ENCODE measurements around the gene PEX11A. TPM values are rescaled to one million over a fixed set of nuclear protein-coding genes. Genes with fewer than 3 reads are reported as not detected.

The PEX11A gene
- total RNA-seq, 2 experiments from 2014 or later = 2.4 to 2.8 TPM

DNA sequence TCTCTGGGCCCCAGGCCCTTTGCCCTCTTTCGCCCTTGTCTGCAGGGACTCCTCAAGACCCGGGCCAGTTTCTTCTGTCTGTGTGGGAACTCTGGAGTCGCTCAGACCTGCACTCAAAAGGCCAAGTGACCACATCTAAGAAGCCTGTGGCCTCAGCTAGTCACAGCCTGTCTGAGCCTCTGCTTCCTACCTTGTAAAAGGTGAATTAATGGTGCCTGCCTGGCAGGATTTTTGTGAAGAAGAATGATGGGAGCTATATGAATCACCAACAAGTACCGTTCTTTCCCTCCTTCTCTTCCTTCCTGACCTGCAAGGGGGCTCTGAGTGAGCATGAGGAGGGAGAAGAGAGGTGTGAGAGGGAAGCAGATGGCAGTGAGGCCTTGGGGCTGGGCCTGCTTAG is 18.9 kb downstream of the PEX11A start:
- Mint-ChIP-seq H3K27ac (no peak overlapping the region), H3K36me3 (ENCODE audit: low read depth) (no peaks in the 10 kb centered on the region), H3K9me3 (no peaks in the 10 kb centered on the region), H3K4me3 (no peak overlapping the region), H3K4me1 (no peaks in the 10 kb centered on the region), H3K27me3 (peaks cover 12% of the 10 kb centered on the region)
- ChIA-PET POLR2A (no interaction called here), CTCF (interaction anchor here (0.5 to 2.1 kb wide), 2 partner anchors 8 to 166 kb away, joined by 3 to 7 read pairs; no protein-coding TSS in a partner anchor)
- DNase-seq = no peak

DNA sequence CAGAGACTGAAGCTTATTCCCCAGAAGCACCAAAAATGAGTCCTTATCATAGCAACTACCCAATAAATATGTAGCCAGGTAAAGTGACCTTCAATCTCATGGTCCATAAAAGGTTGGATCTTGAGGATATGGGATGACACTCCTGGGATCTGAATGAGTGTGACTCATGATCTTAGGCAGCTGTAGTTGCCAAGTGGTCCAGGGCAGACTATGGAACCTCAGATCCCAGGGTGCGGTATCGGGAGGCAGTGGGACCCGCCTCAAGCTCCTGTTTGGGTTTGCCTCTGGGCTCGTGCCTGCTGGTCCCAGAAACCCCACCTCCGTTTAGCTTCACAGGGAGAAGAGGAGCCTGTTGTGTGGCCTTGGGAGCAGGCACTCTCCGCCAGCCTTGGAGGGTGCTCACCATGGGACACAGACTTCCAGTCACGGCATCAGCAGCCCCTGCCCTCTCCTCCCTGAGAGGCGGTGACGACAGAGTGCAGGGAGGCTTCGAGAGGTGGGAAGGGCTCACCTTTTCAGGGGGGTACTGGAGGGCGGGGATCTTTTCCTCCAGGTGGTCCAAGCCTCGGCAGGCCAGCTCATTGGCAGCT is 19.5 kb downstream of the PEX11A start:
- no peak for DNase-seq
- POLR2A ChIA-PET = no interaction called here
- no peaks in the 10 kb centered on the region for H3K4me1 Mint-ChIP-seq
- peaks cover 12% of the 10 kb centered on the region for H3K27me3 Mint-ChIP-seq
- no peak overlapping the region for H3K27ac Mint-ChIP-seq
- H3K9me3 Mint-ChIP-seq = no peaks in the 10 kb centered on the region
- CTCF ChIA-PET = no interaction called here
- H3K36me3 Mint-ChIP-seq (ENCODE audit: low read depth) = no peaks in the 10 kb centered on the region
- no peak overlapping the region for H3K4me3 Mint-ChIP-seq

DNA sequence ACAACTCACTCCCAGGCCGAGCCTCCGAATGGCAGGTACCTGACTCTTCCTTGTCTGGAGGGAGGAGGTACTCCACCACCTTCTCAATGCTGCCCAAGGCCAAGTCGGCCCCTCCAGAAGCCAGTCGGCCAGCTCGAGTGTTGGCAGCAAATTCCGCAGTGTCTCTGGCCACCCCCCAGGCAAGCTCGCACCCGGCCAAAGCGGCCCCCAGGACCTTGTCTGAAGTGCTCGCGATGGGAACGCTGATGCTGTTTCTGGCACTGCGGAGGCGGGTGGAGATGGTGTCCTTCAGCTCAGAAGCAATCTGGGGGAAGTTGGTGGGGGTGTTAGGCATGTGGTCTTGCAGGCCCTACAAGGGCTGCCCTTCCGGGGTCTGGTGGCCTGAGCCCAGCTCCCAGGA is 20.6 kb downstream of the PEX11A start:
- no peak overlapping the region for H3K27ac Mint-ChIP-seq
- no peaks in the 10 kb centered on the region for H3K9me3 Mint-ChIP-seq
- H3K4me3 Mint-ChIP-seq = no peak overlapping the region
- ChIA-PET CTCF (no interaction called here), POLR2A (no interaction called here)
- peaks cover 13% of the 10 kb centered on the region for H3K27me3 Mint-ChIP-seq
- no peak for DNase-seq
- peaks cover 1% of the 10 kb centered on the region for H3K4me1 Mint-ChIP-seq
- H3K36me3 Mint-ChIP-seq (ENCODE audit: low read depth) = no peaks in the 10 kb centered on the region

DNA sequence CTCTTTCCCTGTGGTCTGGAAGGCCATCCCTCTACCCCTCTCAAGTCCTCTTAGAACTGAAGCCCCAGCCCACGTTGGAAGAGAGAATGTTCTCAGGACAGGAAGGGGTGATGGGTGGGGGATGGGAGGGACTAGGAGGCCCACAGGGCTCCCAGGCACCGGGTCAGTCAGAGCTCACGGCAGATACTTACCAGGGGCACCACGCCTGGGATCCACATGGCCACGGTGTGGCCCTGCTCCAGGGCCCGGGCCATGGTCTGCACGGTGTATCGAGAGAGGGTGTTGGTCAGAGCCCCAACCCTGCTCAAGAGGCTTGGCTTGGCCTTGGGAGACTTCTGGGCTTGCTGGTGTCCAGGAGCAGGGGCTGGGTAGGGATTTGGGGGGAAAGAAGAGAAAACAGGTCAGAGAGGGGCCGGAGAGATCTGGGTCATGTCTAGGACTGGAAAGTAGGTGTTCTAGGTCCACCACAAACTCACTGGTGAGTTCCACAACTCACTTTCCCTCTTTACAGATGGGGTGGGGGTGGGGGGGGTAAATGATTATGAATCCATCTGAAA is 21.2 kb downstream of the PEX11A start:
- H3K9me3 Mint-ChIP-seq = no peaks in the 10 kb centered on the region
- POLR2A ChIA-PET = no interaction called here
- DNase-seq = no peak
- no peak overlapping the region for H3K27ac Mint-ChIP-seq
- peaks cover 4% of the 10 kb centered on the region for H3K4me1 Mint-ChIP-seq
- H3K4me3 Mint-ChIP-seq = no peak overlapping the region
- CTCF ChIA-PET = no interaction called here
- no peaks in the 10 kb centered on the region for H3K36me3 Mint-ChIP-seq (ENCODE audit: low read depth)
- H3K27me3 Mint-ChIP-seq = peaks cover 19% of the 10 kb centered on the region

DNA sequence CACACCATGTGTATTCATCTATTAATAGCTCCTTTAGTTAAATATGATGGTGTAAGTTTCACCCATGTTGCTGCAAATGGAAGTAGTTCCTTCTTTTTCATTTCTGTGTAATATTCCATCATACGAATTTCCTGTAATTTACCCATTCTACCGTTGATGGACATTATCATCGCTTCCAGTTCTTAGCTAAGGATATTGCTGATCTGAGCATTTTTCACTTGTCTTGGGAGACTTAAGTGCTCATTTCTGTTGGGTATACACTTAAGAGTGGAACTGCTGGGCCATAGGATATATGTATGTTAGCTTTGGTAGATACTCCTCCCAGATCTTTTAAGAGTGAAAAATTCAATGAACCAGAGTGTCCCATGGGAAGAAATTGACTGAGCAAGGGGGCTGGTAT is 22.4 kb downstream of the PEX11A start:
- Mint-ChIP-seq H3K4me1 (peaks cover 4% of the 10 kb centered on the region), H3K27me3 (peaks cover 20% of the 10 kb centered on the region), H3K9me3 (no peaks in the 10 kb centered on the region), H3K27ac (no peak overlapping the region), H3K36me3 (ENCODE audit: low read depth) (no peaks in the 10 kb centered on the region), H3K4me3 (no peak overlapping the region)
- no peak for DNase-seq
- POLR2A ChIA-PET = no interaction called here
- CTCF ChIA-PET = interaction anchor here (1.1 kb wide), 1 partner anchor 21 kb away, joined by 3 read pairs; no protein-coding TSS in a partner anchor

DNA sequence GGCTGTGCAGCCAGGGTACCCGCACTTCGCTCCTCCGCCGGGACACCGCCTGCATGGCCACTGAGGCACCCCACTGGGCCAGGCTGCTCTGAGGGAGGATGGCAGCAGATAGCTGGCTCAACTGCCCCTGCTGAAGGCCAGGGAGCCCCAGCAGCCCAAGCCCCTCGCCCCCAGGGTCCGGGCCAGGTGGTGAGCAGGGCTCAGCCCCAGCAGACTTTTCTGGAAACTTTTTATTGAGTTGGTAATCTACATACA is 22.9 kb downstream of the PEX11A start:
- H3K9me3 Mint-ChIP-seq = no peaks in the 10 kb centered on the region
- H3K27ac Mint-ChIP-seq = no peak overlapping the region
- no peak overlapping the region for H3K4me3 Mint-ChIP-seq
- ChIA-PET CTCF (interaction anchor here (1.1 kb wide), 1 partner anchor 20 kb away, joined by 3 read pairs; no protein-coding TSS in a partner anchor), POLR2A (no interaction called here)
- peaks cover 22% of the 10 kb centered on the region for H3K27me3 Mint-ChIP-seq
- H3K36me3 Mint-ChIP-seq (ENCODE audit: low read depth) = no peaks in the 10 kb centered on the region
- H3K4me1 Mint-ChIP-seq = peaks cover 4% of the 10 kb centered on the region
- DNase-seq = no peak

DNA sequence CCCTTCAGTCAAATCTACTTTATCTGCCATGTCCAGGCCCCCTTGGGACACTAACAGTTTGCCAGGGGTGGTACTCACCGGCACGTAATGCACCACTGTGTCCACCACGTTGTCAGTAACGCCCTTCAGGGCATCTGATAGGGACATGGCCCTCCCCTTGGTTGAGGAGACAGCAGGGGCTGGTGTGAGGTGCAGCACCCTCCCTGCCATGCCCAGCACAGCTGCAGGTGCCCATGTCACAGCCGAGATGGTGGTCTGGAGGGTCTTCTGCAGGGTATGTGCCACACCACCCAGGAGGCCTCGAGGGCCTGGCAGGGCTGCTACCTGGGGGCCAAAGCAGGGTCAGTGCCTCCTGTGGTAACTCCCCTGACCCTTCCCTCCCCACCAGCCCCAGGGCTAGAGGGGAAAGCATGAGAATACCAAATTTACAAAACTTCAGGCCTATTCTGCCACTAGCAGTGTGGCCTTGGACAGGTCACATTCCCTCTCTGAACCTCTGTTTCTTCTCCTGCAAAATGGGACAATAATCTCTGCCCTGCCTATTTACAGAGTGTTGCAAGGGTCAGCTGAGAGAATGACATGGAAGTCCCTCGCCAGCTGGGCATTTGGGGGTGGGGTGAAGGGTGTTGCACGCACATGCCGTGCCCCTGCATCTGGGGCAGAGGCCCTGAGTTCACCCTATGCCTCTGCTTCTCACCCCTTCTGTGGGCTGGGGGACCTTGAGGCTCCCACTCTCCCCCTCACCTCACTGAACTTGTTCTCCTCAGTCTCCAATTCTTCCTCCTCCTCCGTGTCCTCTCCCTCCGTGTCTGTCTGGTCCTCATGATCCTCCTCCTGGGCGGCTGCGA is 23.5 kb downstream of the PEX11A start:
- Mint-ChIP-seq H3K27me3 (peaks cover 27% of the 10 kb centered on the region), H3K4me3 (no peak overlapping the region), H3K4me1 (peaks cover 4% of the 10 kb centered on the region), H3K27ac (no peak overlapping the region), H3K36me3 (ENCODE audit: low read depth) (no peaks in the 10 kb centered on the region), H3K9me3 (no peaks in the 10 kb centered on the region)
- ChIA-PET CTCF (interaction anchor here (1.1 kb wide), 1 partner anchor 19 kb away, joined by 3 read pairs; no protein-coding TSS in a partner anchor), POLR2A (no interaction called here)
- no peak for DNase-seq

DNA sequence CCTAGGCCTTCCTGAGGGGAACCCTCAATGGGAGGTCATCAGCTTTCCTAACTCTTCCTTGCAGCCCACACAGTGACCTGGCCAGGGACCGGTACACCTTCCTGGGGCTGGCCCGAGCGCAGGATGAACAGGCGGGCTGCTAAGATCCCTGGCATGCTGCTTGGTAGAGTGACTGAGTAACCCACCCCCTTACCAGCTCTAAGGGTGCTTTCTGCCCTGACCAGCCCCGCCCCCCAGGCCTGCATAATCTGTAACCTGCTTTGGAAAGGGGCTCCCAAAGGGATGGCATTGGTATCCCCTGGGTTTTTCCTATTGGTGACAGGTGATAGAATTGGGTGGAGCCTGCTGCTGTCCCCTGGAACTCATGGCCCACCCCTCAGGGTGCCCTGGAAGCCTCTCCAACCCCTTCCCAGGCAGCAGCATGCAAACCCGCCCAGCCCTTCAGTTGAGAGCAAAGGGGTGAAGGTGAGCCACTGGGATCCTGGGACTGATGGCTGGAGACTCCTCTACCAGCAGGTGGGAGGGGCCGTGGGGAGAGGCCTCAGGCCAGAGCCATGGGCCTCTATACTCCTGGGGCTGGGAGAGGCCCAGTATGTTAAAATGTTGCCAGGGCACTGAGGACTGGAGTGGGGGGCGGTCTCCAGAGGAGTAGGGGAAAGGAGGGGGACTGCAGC is 24.2 kb downstream of the PEX11A start:
- ChIA-PET POLR2A (no interaction called here), CTCF (no interaction called here)
- peaks cover 4% of the 10 kb centered on the region for H3K4me1 Mint-ChIP-seq
- no peaks in the 10 kb centered on the region for H3K36me3 Mint-ChIP-seq (ENCODE audit: low read depth)
- H3K9me3 Mint-ChIP-seq = no peaks in the 10 kb centered on the region
- H3K27ac Mint-ChIP-seq = no peak overlapping the region
- no peak overlapping the region for H3K4me3 Mint-ChIP-seq
- H3K27me3 Mint-ChIP-seq = peaks cover 30% of the 10 kb centered on the region
- no peak for DNase-seq

DNA sequence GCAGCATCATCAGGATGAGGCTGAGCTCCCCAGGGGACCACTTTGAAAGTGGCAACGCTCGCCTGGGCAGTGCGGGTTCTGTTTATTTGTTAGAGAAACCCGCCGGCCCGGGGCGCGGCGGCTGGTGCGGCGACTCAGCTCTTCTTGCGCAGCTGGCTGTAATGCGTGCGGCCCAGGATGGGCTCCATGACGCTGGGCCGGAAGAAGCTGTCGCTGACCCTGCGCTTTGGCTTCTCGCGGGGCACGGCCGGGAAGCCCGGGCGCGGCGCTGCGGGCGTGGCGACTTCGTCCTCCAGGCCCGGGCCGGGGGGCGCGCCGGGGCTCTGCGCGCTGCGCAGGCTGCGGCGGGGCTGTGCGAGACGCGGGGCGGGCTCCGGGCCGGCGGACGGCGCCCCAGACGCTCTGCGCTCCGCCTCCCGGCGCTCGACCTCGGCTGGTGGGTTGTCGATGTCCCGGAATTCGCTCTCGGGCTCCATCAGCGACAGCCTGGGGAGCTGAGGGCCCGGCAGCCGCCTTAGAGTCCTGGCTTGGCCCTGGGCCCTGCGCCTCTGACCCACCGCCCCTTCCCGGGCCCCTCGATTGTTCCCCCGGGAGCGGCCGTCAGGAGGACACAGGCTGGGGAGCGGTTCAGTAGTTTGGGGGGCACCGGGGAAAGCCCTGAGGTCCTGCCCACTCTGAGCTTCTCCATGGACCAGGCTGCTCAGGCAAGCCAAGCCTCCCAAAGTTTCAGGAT is 24.9 kb downstream of the PEX11A start:
- no peaks in the 10 kb centered on the region for H3K36me3 Mint-ChIP-seq (ENCODE audit: low read depth)
- ChIA-PET CTCF (no interaction called here), POLR2A (no interaction called here)
- H3K4me1 Mint-ChIP-seq = peaks cover 4% of the 10 kb centered on the region
- H3K27ac Mint-ChIP-seq = no peak overlapping the region
- no peaks in the 10 kb centered on the region for H3K9me3 Mint-ChIP-seq
- peaks cover 32% of the 10 kb centered on the region for H3K27me3 Mint-ChIP-seq
- peak; percentile 34 for DNase-seq
- peak overlapping the region; percentile 30 for H3K4me3 Mint-ChIP-seq

DNA sequence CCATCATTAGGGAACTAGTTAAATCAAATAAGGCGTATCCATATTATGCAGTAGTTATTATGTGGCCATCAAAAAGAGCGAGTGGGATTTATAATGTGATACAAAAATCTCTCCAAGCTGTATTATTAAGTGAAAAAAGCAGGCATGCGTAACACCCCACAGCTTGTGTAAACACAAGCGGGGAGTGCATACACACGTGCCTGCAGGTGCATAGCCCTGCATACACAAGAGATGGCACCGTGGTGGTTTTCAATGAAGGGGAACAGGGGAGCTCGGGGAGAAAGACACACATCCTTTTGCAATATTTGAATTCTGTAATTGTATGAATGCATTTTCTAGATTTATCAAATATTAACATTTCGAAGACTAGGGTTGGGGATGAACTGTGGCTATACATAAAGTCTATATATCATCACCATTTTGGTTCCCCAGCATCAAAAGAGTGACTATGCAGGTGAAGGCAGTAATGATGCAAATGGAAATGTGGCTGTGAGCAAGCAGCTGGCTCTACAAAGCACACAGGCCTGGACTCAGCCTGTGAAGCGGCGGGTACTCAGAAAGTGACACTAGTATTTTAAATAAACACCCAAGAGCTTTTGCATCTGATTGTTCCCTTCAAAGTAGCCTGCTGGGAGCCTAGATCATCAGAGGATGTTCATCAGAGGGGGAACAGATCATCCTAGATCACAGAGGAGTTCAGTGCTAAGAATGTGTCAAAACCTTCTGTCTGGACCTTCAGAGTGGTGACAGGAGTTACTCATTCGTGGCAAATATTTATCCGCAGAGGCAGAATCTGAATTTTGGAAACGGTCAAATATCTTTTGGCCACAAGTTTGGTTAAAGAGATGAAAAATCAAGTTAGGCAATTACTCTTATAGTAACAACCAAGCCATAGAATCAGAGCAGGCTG is 25.9 kb downstream of the PEX11A start:
- Mint-ChIP-seq H3K9me3 (no peaks in the 10 kb centered on the region), H3K36me3 (ENCODE audit: low read depth) (no peaks in the 10 kb centered on the region), H3K27me3 (peaks cover 36% of the 10 kb centered on the region), H3K4me3 (peak overlapping the region; percentile 40), H3K27ac (no peak overlapping the region), H3K4me1 (peaks cover 4% of the 10 kb centered on the region)
- no peak for DNase-seq
- ChIA-PET POLR2A (no interaction called here), CTCF (interaction anchor here (2.2 kb wide), 1 partner anchor 8 kb away, joined by 7 read pairs; no protein-coding TSS in a partner anchor)

DNA sequence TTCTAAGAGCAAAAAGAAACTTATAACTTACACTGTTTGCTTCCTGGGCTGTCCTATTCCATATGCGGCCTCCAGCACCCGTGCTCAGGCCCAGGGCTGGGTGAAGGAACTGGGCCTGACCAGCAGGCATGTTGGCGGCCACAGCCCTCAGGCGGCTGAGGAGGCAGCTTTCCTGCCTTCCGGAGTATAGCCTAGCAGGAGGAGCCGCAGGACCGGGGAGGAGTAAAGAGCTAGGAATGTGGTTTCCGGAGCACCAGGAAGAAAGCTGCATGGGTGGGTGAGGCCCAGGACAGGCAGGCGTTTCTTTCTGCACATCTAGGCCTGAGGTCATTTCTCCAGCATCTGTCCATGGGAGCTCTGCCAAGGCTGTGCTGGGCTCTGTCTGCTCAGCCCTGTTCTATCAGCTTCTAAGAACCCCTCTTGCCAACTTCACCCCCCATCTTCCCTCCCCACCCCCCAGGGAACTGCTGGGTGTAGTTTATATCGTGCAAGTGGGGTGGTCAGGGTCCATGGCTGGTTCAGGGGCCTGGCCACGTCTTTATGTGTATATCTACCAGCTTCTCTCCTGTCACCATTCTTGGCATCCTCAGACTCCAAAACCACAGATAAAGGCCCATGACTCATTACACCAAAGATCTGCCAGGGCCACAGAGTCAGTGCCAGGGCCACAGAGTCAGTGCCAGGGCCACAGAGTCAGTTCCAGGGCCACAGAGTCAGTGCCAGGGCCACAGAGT is 27.5 kb downstream of the PEX11A start:
- no peaks in the 10 kb centered on the region for H3K36me3 Mint-ChIP-seq (ENCODE audit: low read depth)
- POLR2A ChIA-PET = no interaction called here
- CTCF ChIA-PET = interaction anchor here (2.2 kb wide), 1 partner anchor 10 kb away, joined by 7 read pairs; no protein-coding TSS in a partner anchor

DNA sequence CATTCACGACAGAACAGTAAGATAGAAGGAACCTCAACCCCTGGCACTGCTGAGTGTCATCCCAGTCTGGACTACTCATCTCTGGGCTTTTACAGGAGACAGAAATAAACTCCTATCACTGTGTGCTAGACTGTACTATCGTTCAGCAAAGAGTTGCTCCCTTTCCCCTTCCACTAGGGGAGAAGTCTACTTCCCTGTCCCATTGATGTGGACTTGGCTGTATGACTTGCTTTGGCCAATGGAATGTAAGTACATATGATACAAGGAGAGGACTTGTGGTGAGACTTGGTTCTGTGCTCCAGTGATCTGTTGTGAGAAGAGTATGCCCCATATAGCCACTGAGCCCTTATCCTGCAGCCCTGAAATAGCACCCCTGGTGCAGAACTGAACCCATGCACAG is 30.0 kb downstream of the PEX11A start:
- peaks cover 61% of the 10 kb centered on the region for H3K27me3 Mint-ChIP-seq
- no peak overlapping the region for H3K4me3 Mint-ChIP-seq
- ChIA-PET CTCF (interaction anchor here (2.0 kb wide), 1 partner anchor 13 kb away, joined by 9 read pairs; no protein-coding TSS in a partner anchor), POLR2A (no interaction called here)
- H3K36me3 Mint-ChIP-seq (ENCODE audit: low read depth) = no peaks in the 10 kb centered on the region
- H3K9me3 Mint-ChIP-seq = no peaks in the 10 kb centered on the region
- DNase-seq = no peak
- no peak overlapping the region for H3K27ac Mint-ChIP-seq
- peaks cover 10% of the 10 kb centered on the region for H3K4me1 Mint-ChIP-seq

More for the DNA sequence above, 27.5 kb downstream of the PEX11A start:
- Mint-ChIP-seq H3K27ac (no peak overlapping the region), H3K27me3 (peaks cover 43% of the 10 kb centered on the region), H3K4me1 (peaks cover 4% of the 10 kb centered on the region), H3K4me3 (no peak overlapping the region), H3K9me3 (no peaks in the 10 kb centered on the region)
- DNase-seq = no peak
